Keratinocyte (primary cell): Measurements from ENCODE around the gene ZNF442.
"Not testable (repeated sequence)": the region's sequence is repeated elsewhere in the genome, so short reads cannot be mapped to it uniquely, and the experiment has no call there.

Experiments
- EZH2 ChIP-seq: IDR thresholded peaks from one replicate; pipeline ENCODE4 v1.6.1; 2012; ENCODE audit warnings: inconsistent platforms, mild to moderate bottlenecking, low read length, moderate library complexity
- TF ChIP-seq, protein P1 (sequence below), 3 experiments: IDR thresholded peaks in 1 of 3; conservative IDR thresholded peaks in 1 of 3; optimal IDR thresholded peaks in 1 of 3; 2 replicates in 2 of 3; 3 replicates in 1 of 3; pipeline versions ENCODE3 to v1.5.1; 2011; ENCODE audit warnings: low read length in 3 of 3, mild to moderate bottlenecking in 3 of 3, moderate library complexity in 2 of 3, control low read depth in 1 of 3, inconsistent platforms in 1 of 3; ENCODE audit not compliant: insufficient read depth in 2 of 3; ENCODE audit errors: extremely low read depth in 1 of 3

DNA sequence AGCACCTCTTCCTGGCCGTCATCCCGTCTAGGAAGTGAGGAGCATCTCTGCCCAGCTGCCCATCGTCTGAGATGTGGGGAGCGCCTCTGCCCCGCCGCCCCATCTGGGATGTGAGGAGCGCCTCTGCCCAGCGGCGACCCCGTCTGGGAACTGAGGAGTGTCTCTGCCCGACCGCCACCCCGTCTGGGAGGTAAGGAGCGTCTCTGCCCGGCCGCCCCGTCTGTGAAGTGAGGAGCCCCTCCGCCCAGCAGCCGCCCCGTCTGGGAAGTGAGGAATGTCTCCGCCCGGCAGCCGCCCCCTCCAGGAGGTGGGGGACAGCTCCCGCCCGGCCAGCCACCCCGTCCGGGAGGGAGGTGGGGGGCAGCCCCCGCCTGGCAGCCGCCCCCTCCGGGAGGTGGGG is 3.2 kb downstream of the ZNF442 start:
- TF ChIP-seq, protein P1, sequence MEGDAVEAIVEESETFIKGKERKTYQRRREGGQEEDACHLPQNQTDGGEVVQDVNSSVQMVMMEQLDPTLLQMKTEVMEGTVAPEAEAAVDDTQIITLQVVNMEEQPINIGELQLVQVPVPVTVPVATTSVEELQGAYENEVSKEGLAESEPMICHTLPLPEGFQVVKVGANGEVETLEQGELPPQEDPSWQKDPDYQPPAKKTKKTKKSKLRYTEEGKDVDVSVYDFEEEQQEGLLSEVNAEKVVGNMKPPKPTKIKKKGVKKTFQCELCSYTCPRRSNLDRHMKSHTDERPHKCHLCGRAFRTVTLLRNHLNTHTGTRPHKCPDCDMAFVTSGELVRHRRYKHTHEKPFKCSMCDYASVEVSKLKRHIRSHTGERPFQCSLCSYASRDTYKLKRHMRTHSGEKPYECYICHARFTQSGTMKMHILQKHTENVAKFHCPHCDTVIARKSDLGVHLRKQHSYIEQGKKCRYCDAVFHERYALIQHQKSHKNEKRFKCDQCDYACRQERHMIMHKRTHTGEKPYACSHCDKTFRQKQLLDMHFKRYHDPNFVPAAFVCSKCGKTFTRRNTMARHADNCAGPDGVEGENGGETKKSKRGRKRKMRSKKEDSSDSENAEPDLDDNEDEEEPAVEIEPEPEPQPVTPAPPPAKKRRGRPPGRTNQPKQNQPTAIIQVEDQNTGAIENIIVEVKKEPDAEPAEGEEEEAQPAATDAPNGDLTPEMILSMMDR (optimal IDR thresholded peaks at IDR 0.05 in 1 of 3, IDR thresholded peaks at IDR 0.05 in 1 of 3, conservative IDR thresholded peaks at IDR 0.05 in 1 of 3; ENCODE audit: extremely low read depth in 1 of 3, insufficient read depth in 2 of 3, low read length in 3 of 3), result not testable (repeated sequence)
- TF ChIP-seq EZH2, result not testable (repeated sequence)
